Measurements from ENCODE around the gene PLEKHA8.

The PLEKHA8 gene

DNA sequence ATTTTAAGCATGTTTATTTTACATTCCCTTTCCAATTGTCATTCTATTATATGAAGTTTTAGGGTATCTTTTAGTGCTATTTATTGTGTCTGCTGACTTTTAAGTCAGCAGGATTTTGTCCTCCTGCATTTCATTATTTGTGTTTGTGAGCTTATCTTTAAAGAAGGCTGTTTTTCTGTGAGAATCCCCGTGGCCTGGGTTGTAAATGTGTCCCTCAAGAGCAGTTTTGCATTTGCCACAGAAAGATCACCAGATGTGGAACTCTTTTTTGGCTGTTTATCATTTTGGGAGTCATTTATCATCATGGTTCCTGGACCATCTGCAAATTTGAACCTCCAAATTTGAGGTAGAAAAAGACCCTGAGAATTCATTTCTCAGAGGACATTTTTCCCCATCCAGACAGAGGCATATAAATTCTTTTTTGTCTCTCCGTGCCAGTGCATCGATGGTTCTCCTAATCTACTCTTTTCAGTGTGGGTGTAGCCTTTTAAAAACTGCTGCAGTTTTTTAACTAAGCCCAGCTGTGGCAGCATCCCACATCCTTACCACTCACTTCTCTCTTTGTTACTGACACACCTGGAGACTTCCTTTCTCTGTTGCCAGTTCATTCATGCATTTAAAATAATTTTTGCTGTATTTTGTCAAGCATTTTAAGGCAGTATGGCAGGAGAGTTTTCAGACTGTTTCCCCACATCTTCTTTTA, 86.5 kb downstream of the PLEKHA8 start:
- DNase-seq: no peak

- no peak for DNase-seq
These were observed 87.6 kb downstream of the PLEKHA8 start for GRCh38 chr7:30115709-30116297.

GRCh38 chr7:30116771-30117170, 88.6 kb downstream of the PLEKHA8 start:
- DNase-seq: no peak

DNA sequence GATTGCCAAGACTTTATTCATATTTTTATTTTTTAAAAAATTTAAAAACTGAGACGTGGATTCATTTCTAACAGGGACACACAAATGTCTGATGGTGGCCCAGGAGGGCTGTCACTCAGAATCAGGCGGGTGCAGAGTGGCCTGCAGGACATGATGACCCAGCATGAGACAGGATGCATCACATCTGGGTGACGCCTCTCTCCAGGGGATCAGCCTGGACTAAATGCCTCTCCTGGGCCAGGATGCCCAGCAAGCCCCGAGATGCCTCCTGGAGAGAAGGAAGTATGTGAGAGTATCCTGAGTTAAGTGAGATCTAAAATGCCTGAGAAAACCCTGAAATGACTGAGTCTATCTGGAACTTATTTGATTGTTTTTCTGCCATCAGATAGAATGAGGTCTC, 89.7 kb downstream of the PLEKHA8 start:
- DNase-seq: no peak

DNA sequence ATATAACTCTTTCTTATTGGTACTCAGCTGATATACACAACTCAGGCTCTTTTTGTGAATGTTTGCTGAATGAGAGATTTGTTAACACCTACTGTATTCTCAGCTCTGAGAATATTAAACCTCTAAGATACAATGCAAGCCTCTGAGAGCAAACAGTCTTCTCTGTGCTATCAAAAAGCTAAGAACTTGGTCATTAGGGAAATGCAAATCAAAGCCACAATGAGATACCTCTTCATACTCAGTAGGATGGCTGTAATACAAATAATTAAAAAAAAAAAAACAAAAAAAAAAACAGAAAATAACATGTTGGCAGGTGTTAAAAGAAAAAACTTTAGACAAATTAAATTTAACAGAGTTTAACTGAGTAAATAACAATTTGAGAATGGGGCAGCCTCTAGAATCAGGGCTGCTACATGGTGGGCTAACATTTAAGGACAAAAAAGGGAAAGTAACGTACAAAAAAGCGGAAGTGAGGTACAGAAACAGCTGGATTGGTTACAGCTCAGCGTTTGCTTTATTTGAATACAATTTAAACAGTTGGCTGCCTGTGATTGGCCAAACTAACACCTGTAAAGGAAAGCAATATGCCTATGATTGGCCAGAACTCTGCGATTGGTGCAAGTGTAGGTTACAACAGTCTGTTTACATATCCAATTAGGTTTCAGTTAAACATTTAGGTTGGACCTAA, 91.8 kb downstream of the PLEKHA8 start:
- no peak for DNase-seq

DNA sequence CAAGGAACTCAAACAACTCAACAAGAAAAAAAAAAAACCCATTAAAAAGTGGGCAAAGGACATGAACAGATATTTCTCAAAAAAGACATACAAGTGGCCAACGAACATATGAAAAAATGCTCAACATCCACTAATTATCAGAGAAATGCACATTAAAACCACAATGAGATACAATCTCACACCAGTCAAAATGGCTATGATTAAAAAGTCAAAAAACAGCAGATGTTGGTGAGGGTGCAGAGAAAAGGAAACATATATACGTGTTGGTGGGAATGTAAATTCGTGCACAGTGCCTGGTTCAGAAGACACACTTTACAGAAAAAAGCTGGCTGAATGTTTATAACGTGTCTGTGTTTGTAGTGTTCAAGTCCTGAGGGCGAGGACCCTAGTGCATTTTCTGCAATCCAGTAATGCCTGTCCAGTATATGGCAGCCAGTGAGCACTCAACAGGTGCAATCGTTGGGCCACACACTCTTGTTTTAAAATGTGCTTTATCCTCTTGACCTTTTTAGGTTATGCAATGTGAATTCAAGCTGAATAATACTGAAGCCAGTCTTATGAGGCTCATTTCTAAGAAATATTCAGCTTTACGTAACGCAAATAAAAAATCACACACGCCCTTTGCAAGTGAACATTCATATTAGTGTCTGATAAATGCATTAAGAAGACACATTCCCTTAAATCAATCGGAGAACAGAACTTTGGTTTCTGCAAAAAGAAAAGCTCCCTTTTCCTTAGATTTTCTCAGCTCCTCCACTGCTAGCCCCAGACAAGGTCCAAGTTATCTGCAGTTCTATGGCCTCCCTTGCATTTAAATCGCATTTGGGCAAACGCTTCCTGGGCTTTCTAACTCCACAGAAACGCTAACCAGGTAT, 105.8 kb downstream of the PLEKHA8 start:
- DNase-seq: no peak

GRCh38 chr7:30134611-30135300, 106.5 kb downstream of the PLEKHA8 start, which contains the start of gene MTURN:
MTURN (plus strand) TSS chr7:30134986; CDS start chr7:30135137, 151 bp downstream.
- peak; percentile 83 to 91 for DNase-seq

- DNase-seq: peak in 1 of 2 donors; percentile 66
These were observed 107.3 kb downstream of the PLEKHA8 start for GRCh38 chr7:30135301-30136116.

DNA sequence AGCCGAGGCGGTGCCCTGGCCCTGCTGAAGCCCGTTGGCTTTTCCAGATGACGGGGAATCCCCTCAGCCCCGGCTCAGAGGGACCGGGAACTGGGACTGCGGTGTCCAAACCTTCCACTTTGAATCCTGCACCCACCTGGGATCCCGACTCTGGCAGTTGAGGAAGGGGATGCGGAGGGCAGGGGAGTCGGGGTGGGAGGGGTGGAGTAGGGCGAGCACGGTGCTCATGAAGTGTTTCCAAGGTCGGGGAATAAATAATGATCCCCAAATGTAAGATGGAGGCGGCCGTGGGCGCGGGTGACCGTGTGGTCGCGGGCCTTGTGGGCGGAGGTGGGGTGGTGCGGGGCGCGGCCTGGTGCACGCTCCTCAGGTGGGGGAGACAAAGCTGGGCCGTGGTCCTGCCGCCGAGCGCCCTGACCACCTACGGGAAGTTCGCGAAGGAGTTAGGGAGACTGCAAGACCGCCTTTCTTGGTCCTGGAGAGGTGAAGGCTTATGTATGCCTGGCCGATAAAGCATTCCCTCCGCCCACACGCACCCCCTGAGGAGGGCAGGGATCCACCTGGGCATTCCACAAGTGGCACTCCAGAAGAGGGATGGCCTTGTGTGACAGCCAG, 108.0 kb downstream of the PLEKHA8 start:
- DNase-seq: no peak

GRCh38 chr7:30136743-30137485, 108.7 kb downstream of the PLEKHA8 start:
- DNase-seq: no peak

- no peak for DNase-seq
These were observed 111.7 kb downstream of the PLEKHA8 start for GRCh38 chr7:30139836-30140384.

- no peak for DNase-seq
These were observed 112.2 kb downstream of the PLEKHA8 start for GRCh38 chr7:30140456-30140855.

DNA sequence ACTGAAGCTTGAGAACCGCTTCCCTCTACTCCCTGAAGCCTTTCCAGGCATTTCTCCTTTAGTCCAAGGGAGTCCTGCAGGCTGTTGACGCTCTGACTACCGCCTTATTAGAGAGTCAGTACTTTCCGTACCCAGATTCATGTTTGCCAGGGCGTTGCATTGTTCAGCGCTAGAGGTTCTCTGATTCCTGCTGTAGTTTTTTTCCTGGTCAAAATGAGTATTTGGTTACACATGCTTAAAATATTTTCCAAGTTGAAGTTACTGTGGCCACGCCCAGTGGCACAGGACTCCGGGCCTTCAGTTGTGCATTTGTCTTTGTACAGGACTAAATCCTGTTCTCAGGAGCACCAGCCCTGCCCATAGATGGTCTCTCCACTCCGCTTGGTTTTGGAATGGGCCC, 114.5 kb downstream of the PLEKHA8 start:
- no peak for DNase-seq

GRCh38 chr7:30143748-30144251, 115.6 kb downstream of the PLEKHA8 start:
- DNase-seq: no peak

- DNase-seq: no peak
These were observed 116.6 kb downstream of the PLEKHA8 start for GRCh38 chr7:30144657-30145306.

DNA sequence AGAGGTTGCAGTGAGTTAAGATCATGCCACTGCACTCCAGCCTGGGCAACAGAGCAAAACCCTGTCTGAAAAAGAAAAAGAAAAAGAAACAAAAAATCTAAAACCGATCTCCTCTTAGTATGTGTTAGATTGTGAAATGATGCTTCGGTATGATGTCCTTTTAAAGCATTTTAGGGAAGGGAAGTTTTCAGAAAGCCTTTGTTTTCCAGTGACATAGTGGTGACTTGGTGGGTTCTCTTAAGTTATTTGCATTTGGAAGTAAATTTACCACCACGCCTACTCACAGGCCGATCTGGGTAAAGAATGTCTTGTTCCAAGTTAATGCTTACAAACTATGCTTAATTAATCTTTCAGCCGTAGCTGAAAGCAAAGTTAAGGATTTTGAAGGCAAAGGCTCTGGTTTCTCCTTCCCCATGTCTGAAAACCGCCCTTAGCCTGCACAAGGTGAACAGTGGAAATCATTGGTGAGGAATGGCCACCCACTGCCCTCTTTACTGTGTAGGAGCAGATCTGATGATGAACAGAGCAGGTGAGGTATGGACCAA, 117.3 kb downstream of the PLEKHA8 start:
- DNase-seq: no peak

DNA sequence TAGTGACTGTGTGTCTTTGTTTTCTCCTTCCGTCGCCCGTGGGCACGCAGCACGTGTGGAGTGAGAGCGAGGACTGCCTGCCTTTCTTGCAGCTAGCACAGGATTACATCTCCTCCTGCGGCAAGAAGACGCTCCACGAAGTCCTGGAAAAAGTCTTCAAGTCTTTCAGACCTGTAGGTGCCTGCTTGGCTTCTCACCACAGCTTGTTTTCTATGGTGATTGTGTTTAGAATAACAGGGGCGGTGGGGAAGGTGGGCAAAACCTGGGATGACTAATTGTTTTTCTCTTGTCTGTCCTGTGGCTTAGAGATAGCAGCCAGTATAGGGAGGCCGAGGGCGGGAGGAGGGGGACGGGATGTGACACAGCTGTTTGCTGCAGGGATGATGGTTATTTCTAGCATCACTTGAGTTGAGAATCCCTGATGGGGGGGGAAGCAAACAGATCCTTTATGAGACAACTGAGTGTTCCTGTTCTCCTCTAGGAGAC, 118.0 kb downstream of the PLEKHA8 start:
- DNase-seq: no peak

DNA sequence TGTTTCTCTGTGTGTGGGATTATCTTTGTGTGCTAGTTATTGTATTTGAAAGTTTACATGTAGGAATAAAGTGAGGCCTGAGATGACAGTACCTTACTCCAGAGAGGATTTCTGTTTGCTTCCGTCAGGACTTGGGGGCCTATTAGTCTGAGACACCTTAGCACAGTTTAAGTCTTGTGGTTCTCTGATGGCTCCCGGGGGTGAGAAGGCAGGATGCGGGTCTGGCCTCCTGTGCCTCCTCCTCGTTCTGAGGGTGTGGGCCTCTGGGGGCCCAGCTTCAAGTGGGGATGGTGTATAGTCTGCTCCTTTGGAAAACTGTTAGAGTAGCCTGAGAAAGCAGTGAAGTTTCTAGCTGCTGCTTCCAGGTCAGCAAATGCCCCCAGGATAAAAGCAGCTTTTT, 119.0 kb downstream of the PLEKHA8 start:
- no peak for DNase-seq

DNA sequence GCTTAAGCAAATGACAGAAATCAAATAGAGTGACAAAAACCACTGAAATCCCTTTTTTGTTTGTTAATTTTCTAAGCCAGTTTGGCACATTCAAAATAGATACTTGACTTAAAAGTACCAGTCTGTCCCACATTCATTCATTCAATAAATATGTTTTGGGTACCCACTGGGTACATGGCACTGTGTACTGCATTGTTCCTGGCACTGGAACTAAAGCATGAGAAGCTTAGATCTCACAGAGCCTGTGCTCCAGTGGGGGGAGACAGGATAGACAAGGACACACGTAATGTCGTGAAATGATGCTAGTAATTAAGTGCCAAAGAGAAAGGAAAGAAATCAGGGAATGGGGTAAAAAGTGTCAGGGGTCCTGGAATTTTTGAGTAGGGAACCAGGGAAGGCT, 119.6 kb downstream of the PLEKHA8 start:
- peak in 1 of 2 donors; percentile 46 for DNase-seq
